Measurements from ENCODE around the gene SORCS2. TPM values are rescaled to one million over a fixed set of nuclear protein-coding genes. Genes with fewer than 3 reads are reported as not detected.
A peak's percentile ranks its signal among the peaks of the same experiment; 100 is the strongest.

SORCS2 gene
- total RNA-seq, 1 experiment from 2014 or later = not detected

DNA sequence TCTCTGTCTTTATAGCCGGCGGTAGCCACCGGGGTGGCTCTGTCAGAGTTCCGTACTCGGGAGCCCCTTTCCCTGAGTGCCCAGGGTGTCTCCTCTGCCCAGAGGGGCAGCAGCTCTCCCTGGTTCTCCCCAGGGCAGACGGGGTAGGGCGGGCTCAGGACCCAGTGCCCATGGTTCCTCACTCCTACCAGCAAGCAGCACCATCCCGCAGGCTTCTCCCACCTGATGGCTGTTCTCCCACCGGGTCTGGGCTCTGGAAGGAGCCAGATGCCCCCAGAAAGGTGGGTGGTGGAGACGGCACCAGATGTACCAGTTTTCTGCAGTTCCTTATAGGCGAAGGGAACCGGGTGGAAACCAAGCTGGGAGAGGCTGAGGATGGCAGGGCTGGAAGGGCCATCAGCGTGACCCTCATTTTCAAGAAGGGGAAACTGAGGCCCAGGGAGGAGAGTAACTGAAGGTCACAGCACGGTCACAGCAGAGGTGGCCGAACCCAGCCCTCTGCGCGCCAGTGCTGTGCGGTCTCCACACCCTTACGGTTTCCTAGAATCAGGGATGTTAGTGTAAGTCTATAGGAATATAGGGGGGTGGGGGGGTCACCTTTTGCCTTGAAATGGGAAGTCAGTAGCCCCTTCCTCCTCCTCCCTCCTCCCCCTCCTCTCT is 548.7 kb downstream of the SORCS2 start:
- in situ Hi-C loops (cut with HindIII; ENCODE audit: low sequenced_read_pairs) = no loop called here
- no peak for DNase-seq (ENCODE audit: low spot score)

DNA sequence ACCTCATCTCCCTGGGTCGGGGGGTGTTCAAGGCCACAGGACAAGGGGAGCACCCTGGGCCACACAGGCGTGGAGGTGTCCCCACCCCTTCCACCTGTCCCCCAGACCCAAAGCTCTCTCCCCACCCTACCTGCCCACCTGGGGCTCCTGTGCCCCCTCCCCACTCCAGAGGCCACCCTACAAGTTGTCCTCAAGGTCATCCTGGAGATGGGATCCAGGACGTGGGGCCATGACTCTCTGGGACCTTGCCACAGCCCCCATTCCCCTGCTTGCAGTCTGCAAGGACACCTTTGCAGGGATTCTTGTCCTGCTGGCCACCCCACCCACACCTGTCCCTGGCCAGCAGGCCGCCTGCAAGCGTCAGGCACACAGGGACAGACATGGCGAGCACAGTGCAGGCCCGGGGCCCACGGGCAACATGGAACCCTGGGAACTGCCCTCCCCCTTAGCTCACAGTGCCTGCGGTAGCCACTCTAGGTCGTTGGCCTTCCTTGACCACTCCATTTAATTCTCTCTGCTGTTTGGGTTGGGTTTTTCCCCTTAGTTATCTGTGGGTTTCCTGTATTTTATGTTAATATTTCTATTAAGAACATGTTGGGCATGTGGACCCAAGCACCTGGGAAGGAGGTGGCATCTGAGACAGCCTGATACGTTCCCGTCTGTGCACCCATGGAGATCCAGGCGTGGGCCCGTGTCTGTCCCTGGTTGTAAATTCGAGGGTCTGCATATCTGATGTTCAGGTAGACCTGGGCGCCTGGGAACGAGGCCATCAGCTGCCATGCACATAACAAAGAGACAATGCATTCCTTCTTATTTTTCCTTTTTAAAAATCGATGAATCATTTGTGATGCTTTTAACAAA is 549.8 kb downstream of the SORCS2 start:
- in situ Hi-C loops (cut with HindIII; ENCODE audit: low sequenced_read_pairs) = no loop called here
- no peak for DNase-seq (ENCODE audit: low spot score)

DNA sequence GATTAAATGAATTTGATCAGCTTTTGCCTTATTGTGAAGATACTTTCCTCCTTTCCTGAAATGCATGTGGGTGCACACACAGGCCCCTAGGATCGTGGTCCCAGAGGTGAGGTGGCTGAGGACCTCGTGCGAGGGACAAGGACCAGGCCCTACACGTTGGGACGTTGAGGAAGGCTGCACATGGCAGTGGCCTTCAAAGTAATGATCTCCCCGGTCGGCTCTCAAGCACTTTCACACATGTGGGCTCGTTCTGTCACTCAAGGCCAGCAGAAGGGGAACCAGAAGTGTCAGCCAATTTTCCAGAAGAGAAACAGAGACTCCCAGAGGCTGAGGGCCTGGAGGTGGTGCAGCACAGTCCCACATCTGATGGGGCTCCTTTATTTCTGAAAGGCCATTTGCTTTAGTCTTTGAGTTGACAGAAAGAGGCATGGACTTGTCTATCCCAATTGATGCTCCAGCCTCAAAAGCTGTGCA is 550.5 kb downstream of the SORCS2 start:
- DNase-seq (ENCODE audit: low spot score) = no peak
- in situ Hi-C loops (cut with HindIII; ENCODE audit: low sequenced_read_pairs) = no loop called here

DNA sequence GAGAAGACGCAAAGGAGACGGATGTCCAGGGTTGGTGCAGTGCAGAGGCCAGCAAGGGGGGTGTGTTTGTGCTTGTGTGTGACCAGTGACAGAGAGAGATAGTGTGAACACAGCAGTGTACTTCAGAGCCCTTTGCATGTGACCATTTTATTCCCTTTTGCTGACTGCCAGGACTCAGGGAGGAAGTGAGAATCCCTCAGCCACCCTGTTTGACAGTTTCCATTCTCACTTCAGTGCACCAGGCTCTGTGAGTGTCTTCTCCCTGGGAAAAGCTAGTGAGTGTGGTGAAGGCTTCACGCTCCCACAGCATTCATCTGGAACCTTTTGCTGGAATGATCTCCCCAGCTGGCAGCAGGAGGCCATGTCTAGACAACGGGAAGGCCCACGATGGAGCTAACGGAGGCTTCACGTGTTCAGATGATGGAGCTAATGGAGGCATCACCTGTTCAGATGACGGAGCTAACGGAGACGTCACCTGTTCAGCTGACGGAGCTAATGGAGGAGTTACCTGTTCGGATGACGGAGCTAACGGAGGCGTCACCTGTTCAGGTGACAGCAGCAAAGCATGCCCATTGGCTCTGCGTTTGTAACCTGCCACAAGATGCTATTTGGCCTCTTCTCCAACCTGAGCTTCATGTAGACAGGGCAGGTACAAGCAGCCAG is 551.9 kb downstream of the SORCS2 start:
- in situ Hi-C loops (cut with HindIII; ENCODE audit: low sequenced_read_pairs) = no loop called here
- no peak for DNase-seq (ENCODE audit: low spot score)

DNA sequence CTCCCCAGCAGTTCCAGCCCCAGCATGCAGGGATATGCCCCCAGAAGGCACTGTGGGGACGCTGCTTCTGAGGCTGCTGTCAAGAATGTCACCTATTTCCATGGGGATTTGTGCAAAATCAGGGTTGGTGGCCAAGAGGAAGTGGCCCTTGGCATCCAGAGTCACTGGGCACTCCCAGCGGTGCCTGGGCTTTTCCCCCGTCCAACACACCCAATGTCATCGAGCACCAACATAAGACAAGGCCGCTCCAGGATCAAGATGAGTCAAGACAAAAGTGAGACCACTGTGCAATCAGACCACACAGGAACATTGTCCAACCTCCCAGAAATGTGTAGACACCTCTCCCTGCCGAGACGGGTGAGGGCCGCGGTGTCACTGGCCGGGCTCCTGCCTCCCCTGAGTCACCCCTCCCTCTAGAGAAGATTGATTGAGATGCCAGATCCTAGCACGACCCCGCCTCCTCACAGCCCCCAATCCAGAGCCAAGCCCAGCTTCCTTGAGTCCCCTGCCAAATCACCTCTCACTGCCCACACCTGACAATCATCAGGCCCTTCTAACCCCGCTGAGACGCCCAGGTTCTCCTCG is 553.1 kb downstream of the SORCS2 start:
- no peak for DNase-seq (ENCODE audit: low spot score)
- in situ Hi-C loops (cut with HindIII; ENCODE audit: low sequenced_read_pairs) = no loop called here

DNA sequence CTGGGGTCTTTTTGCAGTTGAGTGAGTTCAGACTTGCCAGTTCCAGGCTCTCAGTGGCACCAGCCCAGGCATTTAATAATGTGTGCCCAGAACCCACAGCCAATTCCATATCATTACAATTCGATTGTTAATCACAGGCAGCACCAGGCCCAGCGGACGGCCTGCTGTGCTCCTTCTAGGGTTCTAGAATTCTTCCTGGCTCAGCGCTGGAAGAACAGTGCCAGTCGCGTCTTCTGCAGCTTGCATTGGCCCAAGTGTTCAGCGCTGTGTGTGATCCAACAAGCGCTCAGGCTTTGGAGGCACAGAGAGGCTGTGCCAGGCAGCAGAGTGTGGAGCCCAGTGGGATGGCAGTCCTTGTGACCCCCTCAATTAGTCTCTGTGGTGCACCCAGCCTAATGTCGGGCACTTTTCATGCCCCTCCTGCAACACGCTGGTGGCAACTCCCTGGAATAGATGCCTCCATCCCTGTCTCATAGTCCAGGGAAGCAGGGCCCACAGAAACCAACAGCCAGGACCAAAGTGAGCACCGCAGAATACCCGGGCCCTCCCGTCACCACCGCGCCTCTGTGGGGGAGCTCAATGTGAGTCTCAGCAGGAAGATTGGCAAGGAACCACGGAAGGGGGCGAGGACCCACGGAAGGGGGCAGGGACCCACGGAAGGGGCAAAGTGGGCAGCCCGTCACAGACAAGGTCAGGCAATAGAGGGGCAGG is 554.2 kb downstream of the SORCS2 start:
- in situ Hi-C loops (cut with HindIII; ENCODE audit: low sequenced_read_pairs) = no loop called here
- peak; percentile 3 for DNase-seq (ENCODE audit: low spot score)

DNA sequence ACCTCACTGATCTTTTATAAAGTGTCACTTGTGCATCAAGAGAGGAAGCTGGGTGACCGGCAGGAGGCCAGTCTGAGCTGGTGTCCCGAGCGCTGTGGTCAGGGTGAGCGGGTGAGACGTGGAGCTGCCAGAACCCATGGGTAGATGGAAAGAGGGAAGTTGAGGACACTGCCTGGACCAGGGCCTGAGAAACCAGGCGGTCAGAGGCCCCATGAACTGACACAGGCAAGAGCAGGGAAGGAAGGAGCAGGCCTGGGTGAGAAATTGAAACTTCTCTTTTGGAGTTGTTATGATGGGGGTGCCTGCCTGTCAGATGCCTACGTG is 554.7 kb downstream of the SORCS2 start:
- DNase-seq (ENCODE audit: low spot score) = no peak

DNA sequence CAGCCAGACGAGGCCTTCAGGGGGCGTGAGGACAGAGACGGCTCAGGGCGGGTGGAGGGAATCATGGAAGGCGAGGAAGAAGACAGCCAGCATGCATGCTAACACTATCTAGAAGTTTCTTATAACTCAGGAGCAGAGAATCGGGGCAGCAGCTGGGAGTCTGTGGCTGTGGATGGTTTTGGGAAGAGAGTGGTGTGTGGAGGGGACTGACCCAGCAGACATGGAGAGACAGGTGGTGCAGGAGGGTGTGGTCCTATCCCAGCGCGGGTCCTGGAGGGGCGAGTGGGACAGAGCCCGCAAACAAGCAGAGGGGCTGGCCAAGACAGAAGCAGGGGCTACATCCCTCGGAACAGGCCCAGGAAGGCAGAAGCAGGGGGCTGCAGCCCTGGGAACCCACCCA is 555.2 kb downstream of the SORCS2 start:
- DNase-seq (ENCODE audit: low spot score) = no peak
- in situ Hi-C loops (cut with HindIII; ENCODE audit: low sequenced_read_pairs) = no loop called here

More for the DNA sequence above, 554.7 kb downstream of the SORCS2 start:
- in situ Hi-C loops (cut with HindIII; ENCODE audit: low sequenced_read_pairs) = no loop called here

DNA sequence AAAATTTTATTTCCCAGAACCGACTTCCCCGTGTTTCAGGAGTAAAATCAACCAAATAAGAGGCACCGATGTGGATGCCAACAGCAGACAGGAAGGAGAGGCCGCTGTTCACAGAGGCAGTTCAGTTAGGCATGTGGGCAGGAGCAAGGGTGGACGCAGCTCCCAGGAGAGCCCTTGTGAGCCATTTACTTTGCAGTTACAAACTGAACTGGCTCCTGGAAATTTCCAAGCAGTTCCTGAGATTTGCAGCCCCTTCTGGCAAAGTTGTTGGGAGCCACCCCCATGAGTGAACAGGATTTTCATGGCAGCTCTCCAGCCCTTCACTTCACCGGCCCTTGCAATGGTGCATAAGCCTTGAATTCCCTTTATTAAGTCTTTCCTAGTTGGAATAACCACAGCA is 558.2 kb downstream of the SORCS2 start:
- in situ Hi-C loops (cut with HindIII; ENCODE audit: low sequenced_read_pairs) = no loop called here
- DNase-seq (ENCODE audit: low spot score) = no peak

DNA sequence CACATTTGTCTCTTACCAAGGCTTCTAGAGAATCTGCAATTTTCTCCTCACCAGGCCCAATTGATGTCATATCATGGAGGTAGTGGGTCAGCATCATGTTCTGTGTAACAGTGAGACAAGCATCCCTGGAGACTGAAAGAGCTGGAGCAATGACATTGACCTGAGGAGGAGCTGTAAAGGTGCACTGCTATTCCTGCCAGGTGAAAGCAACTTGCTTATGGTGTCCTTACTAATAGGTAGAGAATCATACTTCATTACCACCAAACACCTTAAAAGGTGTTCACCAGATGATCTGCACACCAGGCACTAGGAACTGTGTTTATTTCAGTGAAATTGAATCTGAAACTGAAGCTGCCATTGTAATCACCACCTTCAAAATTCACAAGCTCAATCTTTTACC is 558.6 kb downstream of the SORCS2 start:
- DNase-seq (ENCODE audit: low spot score) = no peak
- in situ Hi-C loops (cut with HindIII; ENCODE audit: low sequenced_read_pairs) = no loop called here

DNA sequence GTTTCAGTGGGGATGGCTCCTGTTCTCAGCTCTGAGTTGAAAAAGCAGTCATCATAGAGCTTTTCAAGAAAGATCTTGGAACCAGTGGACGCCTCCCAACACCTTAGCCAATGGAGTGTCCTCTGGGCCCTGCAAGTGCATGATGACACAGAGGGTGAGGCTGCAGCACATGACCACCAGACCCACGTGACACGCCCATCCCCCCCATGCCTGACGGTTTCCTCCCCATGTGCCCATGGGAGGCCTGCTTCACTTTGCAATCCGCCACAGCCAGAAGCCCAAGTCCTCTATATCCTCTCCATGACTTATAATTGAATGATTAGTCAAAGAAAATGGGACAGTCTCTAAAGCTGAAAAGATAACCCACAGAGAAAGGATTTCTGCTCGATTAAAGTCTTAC is 560.3 kb downstream of the SORCS2 start:
- in situ Hi-C loops (cut with HindIII; ENCODE audit: low sequenced_read_pairs) = no loop called here
- DNase-seq (ENCODE audit: low spot score) = no peak

DNA sequence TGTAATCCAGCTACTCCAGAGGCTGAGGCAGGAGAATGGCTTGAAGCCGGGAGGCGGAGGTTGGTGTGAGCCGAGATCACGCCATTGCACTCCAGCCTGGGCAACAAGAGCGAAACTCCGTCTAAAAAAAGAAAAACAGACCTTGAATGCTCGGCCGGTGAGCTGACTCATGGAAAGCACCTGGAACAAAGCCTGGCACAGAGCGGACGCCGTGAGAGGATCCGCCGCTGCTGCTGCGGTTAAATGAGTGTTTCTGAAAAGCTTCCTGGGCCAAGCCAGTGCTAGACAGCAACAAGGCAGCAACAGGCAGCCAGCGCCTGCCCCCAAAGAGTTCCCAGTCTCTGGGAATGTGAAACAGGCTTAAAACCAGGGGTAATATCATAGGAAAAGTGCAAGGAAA is 560.9 kb downstream of the SORCS2 start:
- in situ Hi-C loops (cut with HindIII; ENCODE audit: low sequenced_read_pairs) = no loop called here
- no peak for DNase-seq (ENCODE audit: low spot score)

DNA sequence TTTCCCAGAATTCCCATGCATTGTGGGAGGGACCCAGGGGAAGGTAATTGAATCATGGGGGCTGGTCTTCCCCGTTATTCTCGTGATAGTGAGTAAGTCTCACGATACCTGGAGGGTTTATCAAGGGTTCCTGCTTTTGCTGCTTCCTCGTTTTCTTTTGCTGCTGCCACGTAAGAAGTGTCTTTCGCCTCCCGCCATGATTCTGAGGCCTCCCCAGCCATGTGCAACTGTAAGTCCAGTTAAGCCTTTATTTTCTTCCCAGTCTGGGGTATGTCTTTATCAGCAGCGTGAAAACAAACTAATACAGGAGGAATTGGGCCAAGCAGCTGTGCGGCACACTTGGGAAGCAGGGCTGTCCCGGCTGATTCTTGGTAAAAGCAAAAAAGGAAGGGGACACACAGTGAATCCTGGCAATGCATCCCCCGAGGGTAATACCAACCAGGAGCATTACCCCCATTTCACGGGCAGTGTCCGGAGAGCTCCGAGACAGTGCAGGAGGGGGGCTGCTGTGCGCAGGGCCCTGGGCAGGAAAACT is 561.7 kb downstream of the SORCS2 start:
- in situ Hi-C loops (cut with HindIII; ENCODE audit: low sequenced_read_pairs) = no loop called here
- no peak for DNase-seq (ENCODE audit: low spot score)

DNA sequence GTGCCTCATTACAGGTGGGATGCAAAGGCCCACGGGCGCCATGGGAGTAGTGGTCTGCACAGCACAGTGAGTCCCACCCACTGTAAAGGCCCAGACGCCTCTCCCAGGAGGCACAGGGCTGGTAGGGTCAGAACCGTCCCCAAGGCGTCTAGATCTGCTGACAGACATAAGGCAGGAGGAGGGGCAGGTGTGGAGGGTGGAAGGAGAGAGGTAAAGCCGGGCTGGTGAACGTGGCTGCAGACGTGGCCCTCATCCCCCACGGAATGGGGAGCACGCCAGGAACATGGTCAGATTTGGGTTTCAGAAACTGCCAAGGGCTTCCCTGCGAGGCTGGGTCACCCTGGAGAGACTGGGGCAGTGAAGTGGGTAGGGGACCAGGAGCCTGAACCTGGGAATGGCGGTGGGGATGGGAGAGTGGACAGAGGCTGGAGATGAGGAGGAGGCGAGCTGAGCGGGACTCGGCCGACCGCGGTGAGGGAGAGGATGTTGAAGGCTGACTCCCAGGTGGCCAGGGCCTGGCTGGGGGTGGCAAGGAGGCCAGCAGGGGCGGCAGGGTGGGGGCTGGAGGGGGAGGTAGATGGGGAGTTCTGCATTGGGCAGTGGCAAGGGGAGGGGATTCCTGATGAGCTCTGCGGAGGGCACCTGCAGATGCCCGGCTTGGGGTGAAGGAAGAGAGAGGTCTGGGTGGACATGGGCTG is 562.4 kb downstream of the SORCS2 start:
- DNase-seq (ENCODE audit: low spot score) = no peak
- in situ Hi-C loops (cut with HindIII; ENCODE audit: low sequenced_read_pairs) = no loop called here

DNA sequence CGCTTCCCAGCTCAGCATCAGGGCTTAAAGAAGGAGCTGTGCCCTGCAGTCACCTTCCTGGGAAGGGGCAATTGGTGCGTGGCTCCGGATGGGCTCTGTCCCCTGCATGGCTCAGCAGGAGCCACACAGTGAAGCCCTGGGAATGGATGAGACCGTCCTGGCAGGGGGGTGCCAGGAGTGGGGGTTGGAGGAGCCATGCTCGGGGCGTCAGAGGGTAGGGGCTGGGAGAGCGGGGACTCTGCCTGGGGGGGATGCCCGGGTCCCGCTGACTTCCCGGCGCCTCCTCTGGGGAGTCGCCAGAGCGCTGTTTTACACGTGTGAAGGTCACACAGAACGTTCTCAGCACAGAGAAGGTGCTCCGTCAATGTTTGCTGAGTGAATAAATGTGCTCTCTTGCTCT is 563.2 kb downstream of the SORCS2 start:
- in situ Hi-C loops (cut with HindIII; ENCODE audit: low sequenced_read_pairs) = no loop called here
- no peak for DNase-seq (ENCODE audit: low spot score)

DNA sequence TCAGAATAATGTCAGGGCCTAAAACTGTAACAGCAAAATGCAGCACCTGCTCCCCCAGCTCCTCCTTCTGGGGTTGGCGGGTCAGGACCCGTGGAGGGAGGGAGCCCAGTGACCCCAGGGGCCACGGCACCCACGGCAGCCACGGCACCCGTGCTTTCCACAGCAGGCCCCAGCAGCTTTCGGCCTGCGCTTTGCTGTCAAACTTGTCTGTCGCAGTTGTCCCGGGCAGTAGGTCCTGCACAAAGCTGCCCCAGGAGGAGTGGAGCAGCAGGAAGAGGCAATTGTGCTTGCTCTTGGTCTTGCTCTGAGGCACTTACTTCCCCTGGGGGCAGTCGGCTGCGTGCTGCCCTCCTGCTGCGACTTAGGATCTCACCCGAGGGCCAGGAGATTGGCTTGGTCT is 563.7 kb downstream of the SORCS2 start:
- DNase-seq (ENCODE audit: low spot score) = no peak
- in situ Hi-C loops (cut with HindIII; ENCODE audit: low sequenced_read_pairs) = no loop called here

DNA sequence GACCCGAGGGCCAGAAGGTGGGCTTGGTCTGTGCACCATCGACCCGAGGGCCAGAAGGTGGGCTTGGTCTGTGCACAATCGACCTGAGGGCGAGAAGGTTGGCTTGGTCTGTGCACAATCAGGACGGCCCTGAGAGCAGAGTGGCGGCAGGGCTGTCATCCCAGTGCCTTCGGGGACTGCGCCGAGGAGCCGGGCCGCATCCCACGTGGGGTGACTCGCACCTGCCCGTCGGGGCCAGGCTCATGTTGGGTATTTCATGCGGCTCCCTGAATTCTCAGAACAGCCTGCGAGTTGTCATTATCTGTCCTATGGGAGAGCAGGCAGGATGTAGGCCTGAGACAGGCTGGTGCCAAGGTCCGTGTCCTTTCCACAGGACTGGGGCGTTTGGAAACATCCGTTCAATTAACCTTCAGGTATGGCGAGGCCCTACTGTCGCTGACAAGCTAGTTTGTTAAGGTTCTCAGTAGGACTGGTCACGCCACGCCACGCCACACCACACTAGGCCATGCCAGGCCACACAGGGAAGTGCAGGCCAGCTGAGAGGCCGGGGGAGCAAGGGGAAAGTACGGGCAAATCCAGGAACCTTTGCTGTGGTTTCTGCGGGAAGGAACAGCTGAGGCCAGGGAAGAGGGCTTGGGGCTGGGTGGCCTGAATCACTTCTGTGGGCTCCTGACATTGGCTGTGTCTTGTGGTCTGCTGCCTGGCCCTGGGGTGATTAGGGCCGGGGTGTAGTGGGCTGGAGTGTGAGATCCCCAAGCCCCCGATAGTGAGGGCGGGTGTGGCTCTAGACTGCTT is 564.4 kb downstream of the SORCS2 start:
- in situ Hi-C loops (cut with HindIII; ENCODE audit: low sequenced_read_pairs) = no loop called here
- DNase-seq (ENCODE audit: low spot score) = no peak

Data from G401 (cell line).